HG03469 (cell line): ENCODE data around the gene MBL2.

Experiments
- ATAC-seq: cut with Tn5 transposase; IDR thresholded peaks from one replicate; pipeline ENCODE4 v1.9.1; 2021; ENCODE audit warnings: mild to moderate bottlenecking, moderate library complexity, moderate number of reproducible peaks; ENCODE audit not compliant: unreplicated experiment

The MBL2 gene

GRCh38 chr10:52774182-52774581 is 1.6 kb upstream of the MBL2 start:
- ATAC-seq = no peak

- ATAC-seq = no peak
These were observed 794 bp downstream of the MBL2 start for GRCh38 chr10:52771534-52772445.

GRCh38 chr10:52770904-52771303 is 1.7 kb downstream of the MBL2 start:
- ATAC-seq = no peak

GRCh38 chr10:52769966-52770365 is 2.6 kb downstream of the MBL2 start:
- no peak for ATAC-seq

- no peak for ATAC-seq
These were observed 4.5 kb downstream of the MBL2 start for GRCh38 chr10:52768001-52768532.

GRCh38 chr10:52762088-52762487 is 10.5 kb downstream of the MBL2 start:
- ATAC-seq = no peak

GRCh38 chr10:52759154-52759553 is 13.4 kb downstream of the MBL2 start:
- ATAC-seq = no peak

- ATAC-seq = no peak
These were observed 14.2 kb downstream of the MBL2 start for GRCh38 chr10:52758406-52758805.

- no peak for ATAC-seq
These were observed 14.8 kb downstream of the MBL2 start for GRCh38 chr10:52757773-52758172.

- ATAC-seq = no peak
These were observed 15.6 kb downstream of the MBL2 start for GRCh38 chr10:52756966-52757365.

- ATAC-seq = no peak
These were observed 16.3 kb downstream of the MBL2 start for GRCh38 chr10:52756295-52756694.

GRCh38 chr10:52755297-52756062 is 17.1 kb downstream of the MBL2 start:
- ATAC-seq = no peak

GRCh38 chr10:52752801-52753445 is 19.7 kb downstream of the MBL2 start:
- ATAC-seq = no peak

- no peak for ATAC-seq
These were observed 20.3 kb downstream of the MBL2 start for GRCh38 chr10:52752261-52752660.

GRCh38 chr10:52751337-52751736 is 21.2 kb downstream of the MBL2 start:
- no peak for ATAC-seq

GRCh38 chr10:52750629-52751028 is 22.0 kb downstream of the MBL2 start:
- no peak for ATAC-seq

GRCh38 chr10:52747694-52748093 is 24.9 kb downstream of the MBL2 start:
- ATAC-seq = no peak

- ATAC-seq = no peak
These were observed 26.4 kb downstream of the MBL2 start for GRCh38 chr10:52746169-52746568.

- no peak for ATAC-seq
These were observed 28.4 kb downstream of the MBL2 start for GRCh38 chr10:52744057-52744805.

- ATAC-seq = no peak
These were observed 29.9 kb downstream of the MBL2 start for GRCh38 chr10:52742731-52743130.

- no peak for ATAC-seq
These were observed 30.7 kb downstream of the MBL2 start for GRCh38 chr10:52741851-52742250.
